ENCODE results near the gene KLF15.
A peak's percentile ranks its signal among the peaks of the same experiment; 100 is the strongest.

Gene KLF15

DNA sequence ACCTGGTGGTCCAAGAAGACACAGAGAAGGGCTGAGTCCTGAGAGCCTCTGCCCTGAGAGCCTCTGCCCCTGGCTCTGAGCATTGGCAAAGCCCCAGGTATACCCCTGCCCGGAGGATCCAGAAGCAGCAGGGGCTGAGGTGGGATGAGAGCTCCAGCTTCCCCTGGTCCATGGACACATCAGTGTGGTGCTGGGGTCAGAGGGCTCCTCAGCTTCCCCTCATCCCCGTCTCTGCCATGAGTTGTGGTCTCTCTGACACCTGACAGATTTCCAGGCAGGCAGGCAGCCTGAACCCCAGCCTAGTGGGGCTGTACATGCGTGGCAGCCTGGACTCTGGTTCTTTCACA, 3.5 kb upstream of the KLF15 start:
- DNase-seq (ENCODE audit: low spot score), result no peak

DNA sequence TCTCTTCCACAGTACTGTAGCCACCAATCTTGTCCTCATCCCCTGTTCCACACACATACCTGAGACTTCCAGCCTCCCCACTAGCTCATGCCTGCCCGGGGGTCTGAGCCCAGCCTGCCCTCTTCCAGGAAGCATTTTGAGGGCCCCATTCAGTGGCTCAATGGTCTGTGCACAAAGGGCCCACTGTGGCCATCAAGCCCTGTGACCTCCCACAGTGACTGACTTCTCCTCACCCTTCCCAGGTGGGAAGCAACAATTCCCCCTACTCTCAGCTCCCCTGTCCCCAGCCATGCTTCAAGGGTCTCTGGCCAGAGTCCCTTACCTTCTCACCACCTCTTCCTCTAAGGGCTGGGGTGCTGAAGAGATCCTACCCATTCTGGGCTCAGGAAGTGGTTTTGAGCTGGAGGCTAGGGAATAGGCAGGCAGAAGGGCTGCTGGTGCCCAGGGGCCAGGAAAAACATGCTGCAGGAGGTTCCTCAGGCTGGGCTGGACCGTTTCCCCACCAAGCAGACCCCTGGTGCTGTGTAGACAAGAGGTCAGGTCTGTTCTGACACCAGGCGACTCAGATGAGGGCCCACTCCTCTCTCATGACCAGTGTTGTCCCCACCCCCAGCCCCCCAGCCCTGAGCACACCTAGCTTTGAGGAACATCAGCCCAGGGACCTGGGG, 3.0 kb upstream of the KLF15 start:
- no peak for DNase-seq (ENCODE audit: low spot score)

DNA sequence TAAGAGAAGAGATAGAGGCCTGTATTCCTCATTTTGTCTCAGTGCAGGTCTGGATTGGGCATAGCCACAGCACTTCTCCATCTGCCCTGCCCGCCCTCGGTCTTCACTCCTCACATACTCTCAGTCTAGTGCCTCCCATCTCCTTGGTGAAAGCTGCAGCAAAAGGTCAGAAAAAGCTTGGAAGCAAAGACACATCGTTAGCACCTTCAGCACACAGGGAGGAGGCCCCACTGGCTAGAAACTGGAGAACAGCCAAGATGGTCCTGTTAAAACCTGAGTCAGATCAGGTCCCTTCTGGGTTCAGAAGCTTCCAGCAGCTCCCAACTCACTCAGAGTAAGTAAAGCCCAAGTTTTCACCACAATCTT, 1.6 kb upstream of the KLF15 start:
- no peak for DNase-seq (ENCODE audit: low spot score)

DNA sequence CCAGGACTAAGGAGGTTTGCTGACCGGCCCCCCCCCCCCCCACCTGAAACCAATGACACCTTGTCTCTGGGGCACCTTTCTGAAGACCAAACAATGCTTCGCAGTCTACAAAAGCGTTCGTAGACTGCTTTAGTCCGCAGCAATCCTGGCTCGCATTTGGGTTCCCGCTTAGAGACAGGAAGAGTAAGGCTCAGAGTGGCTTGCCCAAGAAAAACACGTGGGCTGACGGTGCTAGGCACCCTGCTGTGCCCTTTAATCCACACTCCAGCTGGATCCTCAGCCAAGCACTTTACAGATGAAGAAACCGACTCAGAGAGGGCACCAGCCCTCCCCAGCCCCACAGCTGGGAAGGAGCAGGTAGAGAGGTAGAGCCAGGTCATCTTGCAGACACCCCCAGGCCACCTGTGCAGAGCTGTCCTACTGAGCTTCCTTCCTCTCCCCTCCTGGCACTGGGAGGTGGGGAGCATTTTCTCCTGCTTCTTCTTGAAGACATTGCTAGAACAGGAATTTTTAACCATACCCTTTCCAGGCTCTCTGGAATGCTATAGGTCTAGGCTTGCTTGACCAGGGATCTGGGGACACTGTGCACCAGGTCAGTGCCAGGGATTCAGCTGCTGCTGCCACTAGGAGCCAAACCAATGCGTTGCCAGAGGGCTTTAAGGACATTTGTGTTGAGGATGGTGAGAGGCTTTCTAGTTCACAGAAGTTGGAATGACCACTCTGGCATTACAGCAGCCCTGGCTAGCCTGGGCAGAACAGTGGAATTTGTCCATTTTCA, 1.0 kb upstream of the KLF15 start:
- DNase-seq (ENCODE audit: low spot score), result no peak

DNA sequence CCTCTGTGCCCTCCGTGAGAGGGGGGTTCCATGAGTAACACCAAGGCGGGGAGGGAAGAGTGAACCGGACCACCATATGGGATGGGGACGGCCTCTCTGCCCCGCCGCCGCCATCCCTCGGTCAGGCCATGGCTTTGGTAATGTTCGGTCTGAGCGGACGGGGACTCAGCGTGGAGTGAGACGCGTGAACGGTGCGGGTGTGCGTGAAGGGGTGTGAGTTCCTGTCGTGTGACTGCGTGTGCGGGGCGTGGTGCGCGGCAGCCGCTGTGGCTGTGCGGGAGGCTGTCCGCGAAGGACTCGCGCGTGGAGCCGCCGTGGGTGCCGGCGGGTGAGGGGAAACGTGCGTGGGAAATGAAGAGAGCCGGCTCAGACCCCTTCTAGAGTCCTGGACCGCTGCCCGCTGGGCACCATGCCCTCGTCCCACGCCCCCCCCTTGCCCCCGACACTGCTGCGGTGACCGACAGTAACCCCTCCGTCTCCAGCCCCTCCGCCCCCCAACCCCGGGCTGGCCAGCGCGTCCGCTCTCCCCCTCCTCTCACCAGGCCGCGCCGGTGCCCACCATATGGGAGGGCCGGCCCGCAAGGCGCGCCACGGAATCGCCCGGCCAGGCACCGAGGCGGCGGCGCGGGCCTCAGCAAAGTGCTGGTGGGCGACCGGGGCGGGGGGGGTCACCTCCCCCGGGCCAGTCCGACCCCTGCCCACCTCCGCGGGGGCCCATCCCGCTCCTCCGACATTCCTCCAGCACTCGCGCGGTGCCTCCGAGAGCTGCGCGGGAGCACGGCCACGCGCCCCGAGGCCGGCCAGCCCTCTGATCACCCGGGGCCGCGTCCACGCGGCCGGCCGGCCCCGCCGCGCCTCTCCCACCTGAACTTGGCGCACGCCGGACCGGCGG, 589 bp downstream of the KLF15 start:
- peak; percentile 49 for DNase-seq (ENCODE audit: low spot score)

DNA sequence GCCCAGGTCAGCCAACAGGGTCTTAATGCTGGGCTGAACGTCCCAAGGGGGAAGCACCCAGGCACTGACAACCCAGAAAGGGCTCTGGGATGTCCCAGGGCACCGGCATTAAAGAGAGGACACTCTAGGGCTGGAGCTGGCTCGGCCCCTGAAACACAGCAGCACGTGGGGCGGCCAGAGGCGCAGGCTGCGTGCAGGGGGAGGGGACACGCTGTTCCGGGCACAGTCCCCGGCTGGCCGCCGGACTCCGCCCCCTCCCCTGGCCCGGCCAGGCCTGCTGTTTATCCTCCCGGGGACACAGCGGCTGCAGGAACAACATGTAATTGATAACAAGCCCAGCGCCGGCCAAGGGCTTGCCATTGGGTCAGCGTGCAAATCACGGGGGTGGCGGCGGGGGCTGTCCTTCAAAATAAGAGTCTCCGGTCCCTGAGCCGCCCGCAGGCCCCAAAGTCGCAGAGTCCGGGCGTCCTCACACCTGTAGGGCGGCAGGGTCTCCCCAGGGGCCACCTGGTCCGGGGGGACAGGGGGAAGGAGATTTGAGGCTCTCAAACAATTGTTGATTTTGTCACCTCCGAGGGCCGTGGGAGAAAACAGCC, 1.3 kb downstream of the KLF15 start:
- DNase-seq (ENCODE audit: low spot score), result peak; percentile 92

DNA sequence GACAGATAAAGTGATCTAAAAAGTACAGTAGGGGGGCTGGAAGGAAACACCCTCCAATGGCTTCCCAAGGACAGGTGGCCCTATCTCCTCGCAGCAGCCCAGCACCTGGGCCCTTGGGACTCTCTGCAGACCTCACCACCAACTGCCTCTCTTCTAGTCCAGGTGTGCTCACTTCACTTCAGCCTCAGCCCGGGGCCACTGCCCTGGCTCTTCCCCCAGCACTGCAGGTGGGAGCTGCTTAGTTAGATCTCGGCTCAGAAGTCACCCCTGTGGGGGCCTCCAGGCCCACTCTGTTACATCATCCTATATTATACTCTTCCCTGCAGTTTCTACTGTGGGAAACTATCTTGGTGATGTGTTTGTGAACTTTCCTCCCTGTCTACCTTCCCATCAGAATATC, 2.0 kb downstream of the KLF15 start:
- DNase-seq (ENCODE audit: low spot score), result no peak

DNA sequence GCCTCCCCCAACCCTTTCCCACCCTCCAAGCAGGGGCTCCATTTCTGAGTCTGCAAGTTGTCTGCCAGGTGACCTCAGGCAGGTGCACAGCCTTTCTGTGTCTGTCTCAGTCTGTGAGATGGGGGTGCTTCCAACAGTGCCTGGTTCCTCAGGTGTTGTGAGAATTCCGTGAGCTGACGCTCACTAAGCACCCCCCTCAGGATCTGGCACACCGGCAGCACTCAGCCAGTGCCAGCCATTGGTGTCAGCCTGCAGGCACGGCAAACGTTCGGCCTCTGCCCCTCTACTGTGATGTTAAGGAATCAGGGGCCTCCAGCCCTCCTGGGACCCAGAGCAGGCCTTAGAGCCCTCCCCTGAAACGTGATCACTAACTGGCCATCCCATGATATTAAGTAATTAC, 2.4 kb downstream of the KLF15 start:
- no peak for DNase-seq (ENCODE audit: low spot score)

DNA sequence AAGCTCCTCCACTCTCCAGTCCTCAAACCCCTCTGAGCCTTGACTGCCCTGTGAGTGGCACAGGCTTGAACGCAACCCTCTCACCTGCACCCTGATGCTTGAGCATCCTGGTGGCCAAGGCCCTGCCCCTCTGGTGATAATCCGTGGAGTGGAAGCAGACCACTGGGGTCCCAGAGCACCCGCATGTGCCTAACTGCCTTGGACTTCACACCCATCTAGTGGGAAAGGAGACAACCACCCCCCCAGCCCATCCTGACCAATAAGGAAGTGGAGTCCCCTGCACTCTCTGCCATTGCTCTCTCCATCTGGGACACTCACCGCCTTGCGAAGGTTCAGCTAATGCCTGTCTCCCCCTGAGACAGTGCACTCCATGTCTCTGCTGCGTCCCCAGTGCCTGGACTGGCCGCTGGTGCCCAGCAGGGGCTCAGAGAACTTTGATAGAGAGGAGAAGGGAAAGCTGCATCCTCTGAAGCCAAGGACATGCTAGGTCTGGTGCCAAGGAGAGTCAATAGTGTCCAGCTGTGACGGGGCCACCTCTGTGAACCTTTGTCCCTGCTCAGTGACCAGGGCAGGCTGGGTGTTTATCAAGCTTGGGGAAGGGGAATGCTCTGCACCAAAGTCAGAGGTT, 3.4 kb downstream of the KLF15 start:
- DNase-seq (ENCODE audit: low spot score), result no peak

DNA sequence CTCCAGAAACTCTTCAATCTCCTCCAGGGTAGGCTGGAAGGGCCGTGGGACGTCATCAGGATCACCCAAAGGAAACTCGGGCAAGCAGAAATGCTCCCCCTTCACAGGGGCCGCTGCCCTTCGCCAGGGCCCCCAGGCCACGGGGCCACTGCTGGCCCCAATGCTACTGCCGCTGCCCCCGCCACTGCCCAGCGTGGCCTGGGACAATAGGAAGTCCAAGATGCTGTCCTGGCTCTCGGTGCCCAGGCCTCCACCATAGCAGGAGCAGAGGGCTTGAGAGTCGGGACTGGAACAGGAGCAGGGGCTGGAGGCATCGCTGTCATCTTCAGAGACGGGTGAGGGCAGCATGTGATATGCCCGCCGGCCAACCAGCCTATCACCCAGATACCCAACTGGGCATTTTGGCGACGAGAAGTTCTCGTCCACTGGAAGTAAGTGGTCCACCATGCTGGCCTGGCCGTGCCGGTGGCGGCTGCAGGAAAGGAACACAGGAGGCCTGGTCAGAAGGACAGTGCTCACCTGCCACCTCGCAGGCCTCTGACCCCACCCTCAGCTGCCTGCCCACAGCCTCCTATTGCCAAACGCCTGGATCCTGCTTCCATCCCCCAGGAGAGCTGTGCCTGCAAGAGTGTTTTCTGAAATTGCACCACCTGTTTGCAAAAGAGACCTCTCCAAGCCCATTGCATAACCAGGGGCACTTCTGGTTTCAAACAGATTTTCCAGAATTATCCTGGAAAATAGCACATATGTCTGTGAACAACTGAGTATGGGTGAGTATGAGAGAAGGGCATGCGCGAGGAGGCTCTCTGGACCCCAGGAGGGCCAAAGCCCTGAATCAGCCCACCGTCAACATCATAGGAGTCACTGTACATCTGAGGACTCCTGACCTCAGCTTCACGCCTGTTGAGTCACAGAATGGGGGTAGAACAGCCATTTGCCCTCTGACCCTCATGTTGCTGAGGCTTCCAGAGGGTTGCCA, 4.4 kb downstream of the KLF15 start:
- DNase-seq (ENCODE audit: low spot score), result no peak

DNA sequence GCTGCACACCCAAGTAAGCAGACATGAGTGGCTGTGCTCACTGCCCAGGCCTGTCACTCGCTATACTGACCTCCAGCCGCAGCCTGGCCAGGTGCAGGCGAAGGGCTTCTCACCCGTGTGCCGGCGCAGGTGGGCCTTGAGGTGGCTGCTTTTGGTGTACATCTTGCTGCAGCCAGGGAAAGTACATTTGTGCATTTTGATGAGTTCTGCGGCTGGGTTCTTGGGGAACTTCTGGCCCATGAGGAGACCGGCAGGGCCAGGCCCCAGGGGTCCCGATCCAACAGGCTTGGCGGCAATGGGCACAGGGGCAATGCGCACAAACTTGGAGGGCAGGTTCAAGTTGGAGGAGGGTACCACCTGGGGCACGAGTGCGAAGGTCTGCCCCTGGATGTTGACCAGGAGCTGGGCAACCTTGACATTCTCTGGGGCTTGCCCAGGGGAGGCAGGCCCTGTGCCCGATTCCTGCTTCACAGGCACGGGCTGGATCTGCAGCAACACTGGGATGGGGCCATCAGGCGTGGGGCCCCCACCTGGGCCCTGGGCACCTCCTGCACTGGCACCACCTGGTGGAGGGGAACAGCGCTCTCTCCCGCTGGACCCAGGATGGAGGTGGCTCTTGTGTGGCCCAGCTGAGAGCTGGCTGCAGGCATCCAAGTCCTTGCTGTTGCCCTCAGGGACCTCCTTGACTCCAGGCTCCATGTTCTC, 5.3 kb downstream of the KLF15 start:
- no peak for DNase-seq (ENCODE audit: low spot score)

DNA sequence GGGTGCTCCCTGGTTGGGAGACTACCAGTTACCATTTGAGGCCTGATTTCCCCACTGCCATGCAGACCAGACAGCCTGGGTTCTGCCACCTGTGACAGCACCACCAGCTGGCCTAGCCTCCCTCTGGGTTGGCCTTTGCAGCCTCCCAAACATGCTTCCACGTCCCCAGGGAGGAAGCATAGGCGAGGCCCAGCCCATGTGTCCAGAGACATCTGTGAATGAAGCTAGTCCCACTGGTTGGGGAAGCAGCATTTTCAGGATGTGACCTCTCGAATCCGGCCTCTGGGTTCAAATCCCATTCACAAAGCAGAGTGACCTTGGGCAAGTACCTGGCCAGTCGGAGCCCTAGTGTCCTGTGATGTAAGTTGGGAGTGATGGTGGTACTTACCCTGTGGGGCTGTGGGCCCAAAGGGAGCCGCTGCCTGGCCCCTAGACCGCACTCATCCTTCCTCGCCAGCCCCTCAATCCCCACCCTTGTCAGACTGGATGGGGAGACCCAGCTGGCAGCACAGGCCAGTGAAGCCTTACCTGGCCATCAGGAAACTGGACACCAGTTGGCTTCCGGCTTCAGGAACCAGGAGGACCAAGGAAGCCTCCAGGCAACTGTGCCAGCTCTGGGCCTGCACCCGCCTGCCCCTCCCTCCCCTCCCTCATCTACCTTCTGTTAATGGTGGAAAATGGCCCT, 6.0 kb downstream of the KLF15 start:
- no peak for DNase-seq (ENCODE audit: low spot score)

DNA sequence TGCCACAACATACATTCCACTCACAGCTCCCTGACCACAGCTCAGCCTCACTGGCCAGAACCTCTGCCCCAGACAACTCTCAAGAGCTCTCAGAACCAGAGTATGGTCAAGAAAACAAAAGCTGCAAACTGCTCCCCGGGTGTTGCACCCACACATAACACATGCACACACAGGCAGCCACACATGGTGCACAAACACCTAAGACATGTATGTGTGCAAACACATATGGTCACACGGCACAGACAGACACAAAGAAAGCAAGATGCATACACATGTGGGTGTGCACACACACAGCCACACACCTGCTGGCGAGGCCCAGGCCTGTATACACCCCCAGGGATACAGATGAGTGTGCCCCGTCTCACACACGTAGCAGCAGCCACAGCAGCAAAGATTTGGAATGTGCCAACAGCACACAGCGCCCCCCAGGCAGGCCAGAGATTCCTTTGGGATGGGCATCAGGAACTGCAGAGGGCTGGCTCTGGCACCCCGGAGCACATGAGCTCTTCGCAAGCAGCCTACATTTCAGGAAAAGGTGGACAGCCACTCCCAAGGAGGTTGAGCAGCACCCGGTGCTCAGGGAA, 6.6 kb downstream of the KLF15 start:
- DNase-seq (ENCODE audit: low spot score), result no peak

DNA sequence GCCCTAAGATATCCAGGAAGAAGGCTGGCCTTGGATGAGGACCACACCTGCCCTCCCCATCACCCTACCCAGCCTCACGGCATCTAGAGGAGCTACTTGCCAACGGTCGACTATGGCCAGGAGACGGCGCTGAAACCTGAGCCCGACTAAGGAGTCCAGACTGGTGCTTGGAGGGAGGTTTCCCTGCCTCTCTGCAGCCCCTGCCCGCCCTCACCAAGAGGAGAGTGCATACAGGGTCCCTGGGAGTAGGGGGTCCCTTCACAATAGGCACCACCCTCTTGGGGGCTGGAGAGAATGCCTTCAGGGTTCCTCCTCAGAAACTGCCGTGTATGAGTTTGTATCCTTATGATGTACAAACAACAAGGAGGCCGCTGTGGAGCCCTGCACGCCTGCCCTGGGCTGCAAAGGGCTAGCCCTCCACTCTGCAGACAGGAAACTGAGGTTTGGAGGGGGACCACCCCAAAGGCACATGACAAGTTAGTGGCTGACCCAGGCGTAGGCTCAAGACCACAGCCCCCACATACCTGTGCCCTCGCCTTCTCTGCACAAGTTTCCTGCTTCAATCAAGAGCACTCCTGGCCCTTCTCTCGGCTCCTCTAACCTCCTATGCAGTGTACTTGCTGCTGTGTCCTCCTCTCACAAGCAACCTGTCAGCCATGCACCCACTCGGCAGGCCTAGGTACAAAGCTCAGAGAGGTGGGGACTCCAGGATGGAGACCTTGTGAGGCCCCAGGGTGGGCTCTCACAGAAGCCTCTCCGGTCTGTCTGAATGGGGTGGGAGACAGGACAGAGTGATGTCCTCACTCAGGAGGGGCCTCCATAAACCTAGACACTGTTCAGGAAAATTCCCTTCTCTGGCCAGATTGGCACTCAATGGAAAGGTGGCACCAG, 7.4 kb downstream of the KLF15 start:
- DNase-seq (ENCODE audit: low spot score), result no peak

DNA sequence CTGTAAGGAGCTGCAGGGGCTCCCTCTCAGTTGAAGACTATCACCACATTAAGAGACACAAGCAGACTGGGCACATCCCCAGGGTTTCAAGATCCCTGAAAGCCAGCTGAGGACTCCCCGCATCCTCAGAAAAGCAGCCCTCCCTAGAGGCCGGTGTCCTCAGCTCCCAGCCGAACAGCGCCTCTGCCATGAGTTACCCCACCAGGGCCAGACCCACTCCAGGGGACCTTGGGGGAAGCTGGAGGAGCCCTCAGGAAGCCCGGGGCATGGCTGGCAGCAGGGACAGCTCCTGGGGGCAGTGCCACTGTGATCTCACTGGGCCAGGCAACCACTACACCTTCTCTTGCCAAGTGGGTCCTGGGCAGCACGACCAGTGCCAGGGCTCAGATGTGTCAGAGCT, 8.1 kb downstream of the KLF15 start:
- DNase-seq (ENCODE audit: low spot score), result no peak

DNA sequence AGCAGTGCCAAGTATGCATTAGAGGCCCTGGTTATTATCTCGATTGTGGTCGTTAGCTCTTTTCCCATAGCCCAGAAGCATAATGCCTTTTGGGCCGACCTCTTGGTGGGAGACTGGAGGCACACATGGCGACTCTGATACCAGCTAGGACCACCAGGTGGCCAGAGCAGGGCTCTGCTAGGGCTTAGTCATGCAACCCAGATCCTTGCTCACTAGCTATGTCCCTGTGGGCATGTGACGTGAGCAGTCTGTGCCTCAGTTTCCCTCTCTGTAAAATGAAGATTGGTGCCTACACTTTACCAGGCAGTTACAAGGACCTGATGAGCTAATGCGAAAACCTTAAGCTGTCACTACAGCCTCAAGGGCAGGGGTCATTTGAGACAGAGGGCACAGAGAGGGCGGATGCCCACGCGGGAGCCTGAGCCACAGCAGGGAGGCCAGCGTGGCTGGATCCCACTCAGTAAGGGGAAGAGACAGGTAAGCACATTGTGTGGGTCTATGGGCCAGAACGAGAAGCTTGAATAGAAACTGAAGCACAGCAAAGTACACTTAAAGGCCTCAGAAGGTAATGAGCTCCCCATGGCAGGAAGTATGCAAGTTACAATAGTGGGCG, 8.8 kb downstream of the KLF15 start:
- peak; percentile 30 for DNase-seq (ENCODE audit: low spot score)

DNA sequence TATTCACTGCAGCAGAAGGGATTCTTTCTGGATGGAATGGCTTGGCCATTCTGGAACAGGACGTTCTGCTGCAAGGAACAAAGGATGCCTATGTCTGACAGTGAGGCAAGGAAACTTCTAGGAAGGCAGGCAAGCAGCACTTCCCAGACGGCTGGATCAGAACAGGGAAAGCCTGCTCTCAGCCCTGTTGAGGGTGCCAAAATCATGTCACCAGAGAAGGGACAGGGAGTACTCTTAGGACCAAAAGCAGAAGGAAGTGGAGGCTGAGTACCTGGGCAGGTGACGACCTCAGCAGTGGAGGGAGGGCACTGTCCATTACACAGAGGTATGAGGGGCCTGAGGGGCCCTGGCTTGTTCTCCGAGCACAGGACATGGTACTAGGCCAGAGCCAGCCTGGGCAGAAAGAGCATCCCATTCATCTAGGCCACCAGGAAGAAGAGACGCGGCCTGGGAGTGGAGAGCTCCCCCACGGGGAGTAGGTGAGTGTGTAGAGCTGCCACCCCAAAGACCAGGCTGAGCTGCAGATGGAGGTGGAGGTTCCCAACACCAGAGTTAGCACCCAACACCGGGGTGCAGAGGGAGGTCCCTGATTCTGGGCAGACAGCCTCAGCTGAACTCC, 9.6 kb downstream of the KLF15 start:
- no peak for DNase-seq (ENCODE audit: low spot score)
